Endodermal cell (in vitro differentiated cells): ENCODE data around the gene N4BP2. TPM values are rescaled to one million over a fixed set of nuclear protein-coding genes. Genes with fewer than 3 reads are reported as not detected.
A peak's percentile ranks its signal among the peaks of the same experiment; 100 is the strongest.

ENCODE experiments used
- DNase-seq: peaks from one replicate; pipeline ENCODE4 v3.0.0-alpha.2; 2017
- H3K27ac ChIP-seq: 2 replicates; pipeline ENCODE4 v1.5.1; 2013; ENCODE audit warnings: mild to moderate bottlenecking, low read depth, low read length, moderate library complexity
- H3K27me3 ChIP-seq: 2 replicates; pipeline ENCODE4 v1.6.1; 2013; ENCODE audit warnings: mild to moderate bottlenecking, low read length, moderate library complexity; ENCODE audit not compliant: insufficient read depth, control insufficient read depth, poor library complexity, severe bottlenecking
- H3K36me3 ChIP-seq: 2 replicates; pipeline ENCODE4 v1.7.0; 2013; ENCODE audit warnings: mild to moderate bottlenecking, low read length, moderate library complexity; ENCODE audit not compliant: control insufficient read depth, insufficient read depth
- H3K4me1 ChIP-seq: one replicate; pipeline ENCODE4 v1.7.0; 2013; ENCODE audit warnings: low read length; ENCODE audit not compliant: control insufficient read depth, insufficient read depth
- H3K4me3 ChIP-seq: 2 replicates; pipeline ENCODE4 v1.5.1; 2013; ENCODE audit warnings: mild to moderate bottlenecking, low read length, moderate library complexity
- H3K9ac ChIP-seq: 2 replicates; pipeline ENCODE4 v1.6.1; 2013; ENCODE audit warnings: mild to moderate bottlenecking, low read length, moderate library complexity; ENCODE audit not compliant: poor library complexity, severe bottlenecking; ENCODE audit errors: extremely low read depth
- H3K9me3 ChIP-seq: 2 replicates; pipeline ENCODE4 v1.6.1; 2013; ENCODE audit warnings: mild to moderate bottlenecking, low read length, moderate library complexity; ENCODE audit not compliant: control insufficient read depth
- H3K27ac Mint-ChIP-seq: 2 replicates; pipeline ENCODE4 v1.8.0; 2020; ENCODE audit warnings: mixed read lengths
- H3K27me3 Mint-ChIP-seq: 2 replicates; pipeline ENCODE4 v1.8.0; 2021; ENCODE audit warnings: mild to moderate bottlenecking, mixed read lengths; ENCODE audit not compliant: insufficient read depth
- H3K36me3 Mint-ChIP-seq: 2 replicates; pipeline ENCODE4 v1.8.0; 2020; ENCODE audit warnings: low read depth, mixed read lengths
- H3K4me1 Mint-ChIP-seq: 2 replicates; pipeline ENCODE4 v1.8.0; 2020; ENCODE audit warnings: mixed read lengths
- H3K4me3 Mint-ChIP-seq: 2 replicates; pipeline ENCODE4 v1.8.0; 2020; ENCODE audit warnings: mild to moderate bottlenecking, moderate library complexity, mixed read lengths
- H3K9me3 Mint-ChIP-seq: 2 replicates; pipeline ENCODE4 v1.8.0; 2020; ENCODE audit warnings: mild to moderate bottlenecking, mixed read lengths
- CTCF ChIP-seq: fragments of 200-600 bp; sonication (generic); conservative IDR thresholded peaks from 2 replicates; pipeline ENCODE4 v1.5.0; 2021; ENCODE audit warnings: antibody characterized with exemption, mild to moderate bottlenecking
- WGBS, 2 experiments: methylation state at CpG; one replicate each; pipeline versions ENCODE4 v1.1.5 to v1.1.7; 2013; ENCODE audit warnings: missing lambda C conversion rate in 2 of 2, mixed read lengths in 1 of 2; ENCODE audit not compliant: insufficient coverage in 1 of 2, insufficient read length in 1 of 2; 5-methylcytosine and 5-hydroxymethylcytosine counted together
- total RNA-seq, 2 donors: library from RNA; stranded (reverse); fragmentation: NEBNext Ultra II Directional in 1 of 2; extraction: Animal tissue kit (Norgen Biotek cat#: 25700) in 1 of 2; gene quantifications; 2 replicates in 1 of 2; 3 replicates in 1 of 2; pipeline ENCODE4 v1.2.1, GENCODE V29; 2021

The N4BP2 gene
- total RNA-seq, 2 donors from 2014 or later = 37.1 to 44.0 TPM

- TF ChIP-seq CTCF = no peak
- H3K9ac ChIP-seq = no peak overlapping the region
- H3K27ac ChIP-seq = no peak overlapping the region
- Mint-ChIP-seq H3K27me3 (no peaks in the 10 kb centered on the region), H3K36me3 (no peaks in the 10 kb centered on the region), H3K4me3 (no peak overlapping the region), H3K9me3 (no peaks in the 10 kb centered on the region), H3K27ac (no peak overlapping the region), H3K4me1 (no peaks in the 10 kb centered on the region)
- DNase-seq = no peak
- H3K4me3 ChIP-seq = no peak overlapping the region
- no peaks in the 10 kb centered on the region for H3K27me3 ChIP-seq
- 94 to 95% methylated on average over 4 of the region's 4 CpGs for WGBS, 2 experiments
- no peaks in the 10 kb centered on the region for H3K4me1 ChIP-seq
- no peaks in the 10 kb centered on the region for H3K36me3 ChIP-seq
- H3K9me3 ChIP-seq = no peaks in the 10 kb centered on the region
Observed at GRCh38 chr4:40040908-40041307, 15.7 kb upstream of the N4BP2 start.

- no peaks in the 10 kb centered on the region for H3K9me3 ChIP-seq
- no peaks in the 10 kb centered on the region for H3K27me3 Mint-ChIP-seq
- H3K9ac ChIP-seq = no peak overlapping the region
- H3K4me3 Mint-ChIP-seq = no peak overlapping the region
- H3K4me1 ChIP-seq = no peaks in the 10 kb centered on the region
- DNase-seq = no peak
- WGBS, 2 experiments = 96 to 97% methylated on average over 22 to 24 of the region's 24 CpGs
- TF ChIP-seq CTCF = no peak
- no peaks in the 10 kb centered on the region for H3K9me3 Mint-ChIP-seq
- no peak overlapping the region for H3K27ac Mint-ChIP-seq
- no peaks in the 10 kb centered on the region for H3K36me3 ChIP-seq
- H3K36me3 Mint-ChIP-seq = no peaks in the 10 kb centered on the region
- peaks cover 6% of the 10 kb centered on the region for H3K4me1 Mint-ChIP-seq
- no peak overlapping the region for H3K4me3 ChIP-seq
- no peak overlapping the region for H3K27ac ChIP-seq
- H3K27me3 ChIP-seq = no peaks in the 10 kb centered on the region
Observed at GRCh38 chr4:40043786-40044185, 12.9 kb upstream of the N4BP2 start.

GRCh38 chr4:40046311-40046980 lies 10.2 kb upstream of the N4BP2 start:
- no peak overlapping the region for H3K27ac ChIP-seq
- Mint-ChIP-seq H3K4me3 (no peak overlapping the region), H3K27ac (peak overlapping the region; percentile 68), H3K27me3 (no peaks in the 10 kb centered on the region), H3K9me3 (no peaks in the 10 kb centered on the region), H3K4me1 (peaks cover 6% of the 10 kb centered on the region), H3K36me3 (no peaks in the 10 kb centered on the region)
- 93% methylated on average over 8 of the region's 8 CpGs; no CpG with 5 or more reads in 1 of the 2 experiments for WGBS, 2 experiments
- no peaks in the 10 kb centered on the region for H3K4me1 ChIP-seq
- H3K36me3 ChIP-seq = no peaks in the 10 kb centered on the region
- no peak for DNase-seq
- no peaks in the 10 kb centered on the region for H3K27me3 ChIP-seq
- TF ChIP-seq CTCF = peak; percentile 42
- no peak overlapping the region for H3K9ac ChIP-seq
- no peak overlapping the region for H3K4me3 ChIP-seq
- no peaks in the 10 kb centered on the region for H3K9me3 ChIP-seq
